SK-N-SH treated with all-trans-retinoic acid at 6 μM for 48 hours (cell line): ENCODE measurements around the gene NSG1.

Source experiments
- BACH2 ChIP-seq: fragments of 250-450 bp; sonication (Bioruptor Pico); IDR thresholded peaks from 2 replicates; pipeline ENCODE4 v1.9.0; 2021; ENCODE audit warnings: mild to moderate bottlenecking, borderline replicate concordance
- PPARA ChIP-seq: fragments of 250-450 bp; sonication (Bioruptor Pico); IDR thresholded peaks from 2 replicates; pipeline ENCODE4 v1.5.0; 2020; ENCODE audit warnings: mild to moderate bottlenecking, borderline replicate concordance
- SNAI2 ChIP-seq: fragments of 250-450 bp; sonication (Bioruptor Pico); IDR thresholded peaks from 2 replicates; pipeline ENCODE4 v1.5.0; 2020; ENCODE audit warnings: mild to moderate bottlenecking, moderate library complexity
- TF ChIP-seq, protein P1 (sequence below): fragments of 250-450 bp; sonication (Bioruptor Pico); IDR thresholded peaks from 2 replicates; pipeline ENCODE4 v1.5.1; 2020; ENCODE audit warnings: low read depth, mild to moderate bottlenecking, moderate library complexity

DNA sequence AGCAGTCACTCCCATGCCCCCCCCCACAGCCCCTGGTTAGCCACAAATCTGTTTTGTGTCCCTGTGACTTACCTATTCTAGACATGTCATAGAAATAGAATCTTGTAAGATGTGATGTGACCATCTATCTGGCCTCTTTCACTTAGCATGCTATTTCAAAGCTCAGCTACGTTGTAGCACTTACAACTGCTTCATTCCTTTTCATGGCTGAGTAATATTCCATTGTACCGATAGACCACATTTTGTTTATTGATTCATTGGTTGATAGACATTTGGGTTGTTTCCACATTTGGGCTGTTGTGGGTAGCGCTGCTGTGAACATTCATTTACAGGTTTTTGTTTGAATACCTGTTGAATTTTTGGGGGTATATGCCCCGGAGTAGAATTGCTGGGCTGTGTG lies 11.5 kb downstream of the NSG1 start:
- TF ChIP-seq SNAI2 (CRISPR knock-in tag) (no peak), PPARA (CRISPR knock-in tag) (no peak), BACH2 (no peak)
- TF ChIP-seq, protein P1, sequence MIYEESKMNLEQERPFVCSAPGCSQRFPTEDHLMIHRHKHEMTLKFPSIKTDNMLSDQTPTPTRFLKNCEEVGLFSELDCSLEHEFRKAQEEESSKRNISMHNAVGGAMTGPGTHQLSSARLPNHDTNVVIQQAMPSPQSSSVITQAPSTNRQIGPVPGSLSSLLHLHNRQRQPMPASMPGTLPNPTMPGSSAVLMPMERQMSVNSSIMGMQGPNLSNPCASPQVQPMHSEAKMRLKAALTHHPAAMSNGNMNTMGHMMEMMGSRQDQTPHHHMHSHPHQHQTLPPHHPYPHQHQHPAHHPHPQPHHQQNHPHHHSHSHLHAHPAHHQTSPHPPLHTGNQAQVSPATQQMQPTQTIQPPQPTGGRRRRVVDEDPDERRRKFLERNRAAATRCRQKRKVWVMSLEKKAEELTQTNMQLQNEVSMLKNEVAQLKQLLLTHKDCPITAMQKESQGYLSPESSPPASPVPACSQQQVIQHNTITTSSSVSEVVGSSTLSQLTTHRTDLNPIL (CRISPR knock-in tag): no peak
